IMR-90 (cell line): Measurements from ENCODE around the gene E4F1. TPM values are rescaled to one million over a fixed set of nuclear protein-coding genes. Genes with fewer than 3 reads are reported as not detected.

Experiments
- ATAC-seq: fragments of 200-7000 bp; cut with Tn5 transposase; 2 replicates; pipeline ENCODE4 v1.9.1; 2020; ENCODE audit warnings: low read depth, mild to moderate bottlenecking, moderate library complexity
- BruUV-seq: library from RNA; stranded (reverse); fragments of 400-500 nt; replicated peaks from 2 replicates; lab custom pipeline; 2021; lab: Mats Ljungman, UMichigan
- CTCF ChIA-PET: fragments of 300-600 bp; formaldehyde crosslinking; extraction: SDS; loops from one replicate; lab custom pipeline; 2021; ENCODE audit warnings: antibody characterized with exemption; lab: Yijun Ruan, JAX
- POLR2A ChIA-PET: fragments of 300-600 bp; sonication (Branson Sonifier 250); formaldehyde crosslinking; loops from one replicate; lab custom pipeline; 2022; ENCODE audit warnings: antibody characterized with exemption; ENCODE audit not compliant: unreplicated experiment; lab: Charles Lee
- DNase-seq: peaks from one replicate; pipeline ENCODE4 v3.0.0; 2013
- H2AFZ ChIP-seq: replicated peaks from 2 replicates; pipeline ENCODE3; 2013; ENCODE audit warnings: low read length, mild to moderate bottlenecking; ENCODE audit not compliant: poor library complexity
- H2AK5ac ChIP-seq: 2 replicates; pipeline ENCODE4 v1.6.1; 2013; ENCODE audit warnings: low read depth, low read length, inconsistent platforms
- H2AK9ac ChIP-seq: replicated peaks from 2 replicates; pipeline ENCODE3; 2013; ENCODE audit warnings: mild to moderate bottlenecking, low read depth, low read length, moderate library complexity; ENCODE audit not compliant: poor library complexity
- H2BK120ac ChIP-seq: 2 replicates; pipeline ENCODE4 v1.6.1; 2013; ENCODE audit warnings: low read depth, low read length, inconsistent platforms
- H2BK15ac ChIP-seq: 3 replicates; pipeline ENCODE4 v1.6.1; 2013; ENCODE audit warnings: low read depth, low read length, inconsistent platforms
- H2BK20ac ChIP-seq: 2 replicates; pipeline ENCODE4 v1.6.1; 2013; ENCODE audit warnings: low read depth, mild to moderate bottlenecking, inconsistent platforms, low read length, moderate library complexity
- H2BK5ac ChIP-seq: 2 replicates; pipeline ENCODE4 v1.6.1; 2013; ENCODE audit warnings: mild to moderate bottlenecking, low read depth, low read length, inconsistent platforms; ENCODE audit not compliant: poor library complexity, severe bottlenecking
- H3K14ac ChIP-seq: replicated peaks from 2 replicates; pipeline ENCODE4 v1.6.1; 2013; ENCODE audit warnings: low read depth, low read length, inconsistent platforms
- H3K18ac ChIP-seq: 2 replicates; pipeline ENCODE4 v1.6.1; 2013; ENCODE audit warnings: low read depth, low read length, control low read depth
- H3K23ac ChIP-seq: 2 replicates; pipeline ENCODE4 v1.6.1; 2013; ENCODE audit warnings: low read depth, low read length, inconsistent platforms
- H3K27ac ChIP-seq: 2 replicates; pipeline ENCODE4 v1.5.1; 2013; ENCODE audit warnings: mild to moderate bottlenecking, control low read depth, low read length; ENCODE audit not compliant: insufficient read depth
- H3K27me3 ChIP-seq: 2 replicates; pipeline ENCODE4 v1.6.1; 2013; ENCODE audit warnings: low read length; ENCODE audit not compliant: control insufficient read depth, insufficient read depth
- H3K36me3 ChIP-seq: 2 replicates; pipeline ENCODE4 v1.6.1; 2013; ENCODE audit warnings: low read length, mixed read lengths; ENCODE audit not compliant: control insufficient read depth, insufficient read depth
- H3K4ac ChIP-seq: 2 replicates; pipeline ENCODE4 v1.6.1; 2013; ENCODE audit warnings: low read depth, low read length, inconsistent platforms
- H3K4me1 ChIP-seq: 2 replicates; pipeline ENCODE4 v1.6.1; 2013; ENCODE audit warnings: low read length, mixed read lengths; ENCODE audit not compliant: control insufficient read depth, insufficient read depth
- H3K4me2 ChIP-seq: 2 replicates; pipeline ENCODE4 v1.6.1; 2013; ENCODE audit warnings: low read depth, mild to moderate bottlenecking, control low read depth, low read length, moderate library complexity
- H3K4me3 ChIP-seq: 2 replicates; pipeline ENCODE4 v1.5.1; 2013; ENCODE audit warnings: low read depth, mild to moderate bottlenecking, control low read depth, low read length, moderate library complexity; ENCODE audit not compliant: insufficient read depth
- H3K56ac ChIP-seq: 2 replicates; pipeline ENCODE4 v1.6.1; 2013; ENCODE audit warnings: low read length, inconsistent platforms; ENCODE audit not compliant: insufficient read depth; ENCODE audit errors: extremely low read depth
- H3K79me1 ChIP-seq, 2 experiments: 2 replicates each; pipeline ENCODE4 v1.6.1; 2013; ENCODE audit warnings: low read length in 2 of 2, inconsistent platforms in 1 of 2, low read depth in 1 of 2
- H3K9ac ChIP-seq: 2 replicates; pipeline ENCODE4 v1.6.1; 2013; ENCODE audit warnings: low read depth, low read length, control low read depth
- H3K9me1 ChIP-seq: 2 replicates; pipeline ENCODE4 v1.6.1; 2013; ENCODE audit warnings: low read length, inconsistent platforms; ENCODE audit not compliant: insufficient read depth
- H3K9me3 ChIP-seq: 2 replicates; pipeline ENCODE4 v1.6.1; 2013; ENCODE audit warnings: low read length; ENCODE audit not compliant: control insufficient read depth, insufficient read depth
- H4K20me1 ChIP-seq: 2 replicates; pipeline ENCODE4 v1.6.1; 2013; ENCODE audit warnings: low read length, inconsistent platforms; ENCODE audit not compliant: insufficient read depth
- H4K5ac ChIP-seq: 2 replicates; pipeline ENCODE4 v1.6.1; 2013; ENCODE audit warnings: mild to moderate bottlenecking, low read depth, low read length, control low read depth
- H4K8ac ChIP-seq, 2 experiments: 2 replicates each; pipeline ENCODE4 v1.6.1; 2013; ENCODE audit warnings: low read depth in 2 of 2, low read length in 2 of 2, control low read depth in 1 of 2, inconsistent platforms in 1 of 2
- H4K91ac ChIP-seq: 2 replicates; pipeline ENCODE4 v1.6.1; 2013; ENCODE audit warnings: low read depth, low read length, inconsistent platforms; ENCODE audit not compliant: insufficient read depth
- BHLHE40 ChIP-seq: fragments of 150-350 bp; IDR thresholded peaks from 2 replicates; pipeline ENCODE4 v1.6.1; 2016; ENCODE audit warnings: mild to moderate bottlenecking, low read depth, low read length
- CHD1 ChIP-seq: IDR thresholded peaks from 2 replicates; pipeline ENCODE4 v1.6.1; 2012; ENCODE audit warnings: low read depth, low read length, improper control_type of control experiment
- FOS ChIP-seq: fragments of 150-350 bp; IDR thresholded peaks from 2 replicates; pipeline ENCODE4 v1.6.1; 2016; ENCODE audit warnings: low read depth, low read length
- MAFK ChIP-seq: IDR thresholded peaks from 2 replicates; pipeline ENCODE4 v1.6.1; 2012; ENCODE audit warnings: low read depth, low read length, improper control_type of control experiment
- MXI1 ChIP-seq: IDR thresholded peaks from 2 replicates; pipeline ENCODE4 v1.6.1; 2012; ENCODE audit warnings: low read depth, mild to moderate bottlenecking, low read length, moderate library complexity, borderline replicate concordance
- NFE2L2 ChIP-seq: fragments of 150-350 bp; IDR thresholded peaks from 2 replicates; pipeline ENCODE4 v1.6.1; 2016; ENCODE audit warnings: low read depth, mild to moderate bottlenecking, low read length
- POLR2A ChIP-seq: IDR thresholded peaks from 2 replicates; pipeline ENCODE4 v1.6.1; 2012; ENCODE audit warnings: mild to moderate bottlenecking, low read depth, low read length
- RAD21 ChIP-seq: IDR thresholded peaks from 2 replicates; pipeline ENCODE4 v1.6.1; 2012; ENCODE audit warnings: low read length, improper control_type of control experiment
- RCOR1 ChIP-seq: IDR thresholded peaks from 2 replicates; pipeline ENCODE4 v1.6.1; 2012; ENCODE audit warnings: mild to moderate bottlenecking, low read length, improper control_type of control experiment; ENCODE audit not compliant: insufficient replicate concordance
- RFX5 ChIP-seq: IDR thresholded peaks from 2 replicates; pipeline ENCODE4 v1.8.0; 2012; ENCODE audit warnings: low read depth, mild to moderate bottlenecking, low read length, moderate library complexity
- SMC3 ChIP-seq: fragments of 150-350 bp; IDR thresholded peaks from 2 replicates; pipeline ENCODE4 v1.6.1; 2016; ENCODE audit warnings: low read depth, mild to moderate bottlenecking, antibody characterized with exemption, low read length, moderate library complexity
- WGBS, 2 experiments: methylation state at CpG; one replicate each; pipeline versions ENCODE4 v1.1.5 to v1.1.7; 2013; ENCODE audit warnings: missing lambda C conversion rate in 2 of 2; ENCODE audit not compliant: insufficient read length in 1 of 2; ENCODE audit errors: extremely low coverage in 2 of 2; 5-methylcytosine and 5-hydroxymethylcytosine counted together
- dilution Hi-C: fragments of 300-500 bp; cut with HindIII; formaldehyde crosslinking; loops from one replicate; pipeline ENCODE4 v1.14.3; 2018; ENCODE audit warnings: low sequenced_read_pairs; ENCODE audit not compliant: unreplicated experiment
- in situ Hi-C: fragments of 300-500 bp; cut with MboI; formaldehyde crosslinking; loops from 3 replicates; pipeline ENCODE4 v1.14.3; 2019; ENCODE audit warnings: low sequenced_read_pairs, inconsistent platforms, mixed read lengths
- intact Hi-C: fragments of 100-400 bp; cut with micrococcal nuclease; formaldehyde crosslinking; loops from 2 replicates; pipeline ENCODE4 v1.10.0; 2022
- polyA plus RNA-seq, 3 experiments: library from polyadenylated mRNA; depleted of rRNA; stranded (reverse); fragments of >200 nt; gene quantifications; 2 replicates each; pipeline ENCODE4 v1.2.3, GENCODE V29; 2012; ENCODE audit warnings: low replicate concordance in 1 of 3
- total RNA-seq: library from RNA; depleted of rRNA; stranded (reverse); fragments of >200 nt; gene quantifications from 2 replicates; pipeline ENCODE4 v1.2.3, GENCODE V29; 2012
- TF ChIP-seq, protein P1 (sequence below): fragments of 150-350 bp; IDR thresholded peaks from 2 replicates; pipeline ENCODE4 v1.6.1; 2017; ENCODE audit warnings: mild to moderate bottlenecking, antibody characterized with exemption, low read length, low read depth
- TF ChIP-seq, protein P2 (sequence below): conservative IDR thresholded peaks from 2 replicates; pipeline ENCODE4 v1.5.1; 2012; ENCODE audit warnings: mild to moderate bottlenecking, low read depth, low read length, improper control_type of control experiment

E4F1 gene
- total and polyA plus RNA-seq, 2 of the 4 experiments (the other 2 are of a cell fraction), result 13.1 to 33.0 TPM

DNA sequence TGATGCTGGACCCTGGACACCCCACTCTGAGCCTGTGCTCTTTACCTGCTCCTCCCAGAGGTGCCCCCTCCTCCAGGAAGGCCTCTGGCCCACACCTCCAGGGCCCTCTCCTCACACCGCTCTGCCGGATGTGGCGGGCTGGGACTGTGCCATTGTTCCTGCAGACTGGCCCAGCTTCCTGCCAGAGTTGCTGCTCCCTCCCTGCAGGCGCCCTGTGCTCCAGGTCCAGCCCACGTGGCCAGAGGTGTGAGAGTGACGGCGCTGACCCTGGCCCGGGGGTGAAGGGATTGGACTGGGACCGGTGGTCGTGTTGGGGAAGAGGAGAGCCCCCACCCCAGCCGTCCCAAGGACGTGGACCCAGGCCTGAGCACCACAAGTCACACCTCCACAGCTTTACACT is 5.7 kb downstream of the E4F1 start:
- no peak overlapping the region for H2BK20ac ChIP-seq
- H3K9ac ChIP-seq, result no peak overlapping the region
- no peak overlapping the region for H2AK5ac ChIP-seq
- no TSS peak for BruUV-seq
- peak overlapping the region; percentile 55 for H2AK9ac ChIP-seq
- no peak overlapping the region for H3K4me2 ChIP-seq
- H3K36me3 ChIP-seq, result peaks cover 45% of the 10 kb centered on the region
- H4K8ac ChIP-seq, result no peak overlapping the region
- peaks cover 15% of the 10 kb centered on the region; the same call in 1 of the 2 replicates for H3K9me1 ChIP-seq
- no peak overlapping the region for H4K91ac ChIP-seq
- DNase-seq, result no peak
- H3K18ac ChIP-seq, result no peak overlapping the region
- no peak overlapping the region for H4K5ac ChIP-seq
- peaks cover 24% of the 10 kb centered on the region for H4K20me1 ChIP-seq
- in situ Hi-C loops (no loop called here), dilution Hi-C loops (no loop called here), intact Hi-C loops (no loop called here)
- WGBS, 2 experiments, result no CpG with 5 or more reads among the region's 12 CpGs
- H3K4me3 ChIP-seq, result no peak overlapping the region
- no peak overlapping the region for H2BK5ac ChIP-seq
- H3K27me3 ChIP-seq, result no peaks in the 10 kb centered on the region
- ChIA-PET CTCF (no interaction called here), POLR2A (no interaction called here)
- ATAC-seq, result no peak
- H3K27ac ChIP-seq, result no peak overlapping the region
- H3K56ac ChIP-seq, result no peak overlapping the region
- no peak overlapping the region for H3K4ac ChIP-seq
- H3K4me1 ChIP-seq, result peaks cover 12% of the 10 kb centered on the region
- peaks cover 2 to 43% of the 10 kb centered on the region in 2 experiments; a peak in 3 of 4 replicates for H3K79me1 ChIP-seq
- H3K23ac ChIP-seq, result no peak overlapping the region
- TF ChIP-seq BHLHE40 (no peak), RFX5 (no peak), RAD21 (no peak), SMC3 (no peak), NFE2L2 (no peak), CHD1 (no peak), POLR2A (no peak), MXI1 (no peak), RCOR1 (no peak), MAFK (no peak), FOS (no peak)
- TF ChIP-seq, protein P1, sequence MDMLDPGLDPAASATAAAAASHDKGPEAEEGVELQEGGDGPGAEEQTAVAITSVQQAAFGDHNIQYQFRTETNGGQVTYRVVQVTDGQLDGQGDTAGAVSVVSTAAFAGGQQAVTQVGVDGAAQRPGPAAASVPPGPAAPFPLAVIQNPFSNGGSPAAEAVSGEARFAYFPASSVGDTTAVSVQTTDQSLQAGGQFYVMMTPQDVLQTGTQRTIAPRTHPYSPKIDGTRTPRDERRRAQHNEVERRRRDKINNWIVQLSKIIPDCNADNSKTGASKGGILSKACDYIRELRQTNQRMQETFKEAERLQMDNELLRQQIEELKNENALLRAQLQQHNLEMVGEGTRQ, result no peak
- TF ChIP-seq, protein P2, sequence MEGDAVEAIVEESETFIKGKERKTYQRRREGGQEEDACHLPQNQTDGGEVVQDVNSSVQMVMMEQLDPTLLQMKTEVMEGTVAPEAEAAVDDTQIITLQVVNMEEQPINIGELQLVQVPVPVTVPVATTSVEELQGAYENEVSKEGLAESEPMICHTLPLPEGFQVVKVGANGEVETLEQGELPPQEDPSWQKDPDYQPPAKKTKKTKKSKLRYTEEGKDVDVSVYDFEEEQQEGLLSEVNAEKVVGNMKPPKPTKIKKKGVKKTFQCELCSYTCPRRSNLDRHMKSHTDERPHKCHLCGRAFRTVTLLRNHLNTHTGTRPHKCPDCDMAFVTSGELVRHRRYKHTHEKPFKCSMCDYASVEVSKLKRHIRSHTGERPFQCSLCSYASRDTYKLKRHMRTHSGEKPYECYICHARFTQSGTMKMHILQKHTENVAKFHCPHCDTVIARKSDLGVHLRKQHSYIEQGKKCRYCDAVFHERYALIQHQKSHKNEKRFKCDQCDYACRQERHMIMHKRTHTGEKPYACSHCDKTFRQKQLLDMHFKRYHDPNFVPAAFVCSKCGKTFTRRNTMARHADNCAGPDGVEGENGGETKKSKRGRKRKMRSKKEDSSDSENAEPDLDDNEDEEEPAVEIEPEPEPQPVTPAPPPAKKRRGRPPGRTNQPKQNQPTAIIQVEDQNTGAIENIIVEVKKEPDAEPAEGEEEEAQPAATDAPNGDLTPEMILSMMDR, result no peak
- H2BK15ac ChIP-seq, result no peak overlapping the region
- no peak overlapping the region for H2AFZ ChIP-seq
- H3K9me3 ChIP-seq, result no peaks in the 10 kb centered on the region
- no peak overlapping the region for H2BK120ac ChIP-seq
- no peak overlapping the region for H3K14ac ChIP-seq
